ENCODE measurements around the gene NGLY1. TPM values are rescaled to one million over a fixed set of nuclear protein-coding genes. Genes with fewer than 3 reads are reported as not detected.

NGLY1 gene, protein sequence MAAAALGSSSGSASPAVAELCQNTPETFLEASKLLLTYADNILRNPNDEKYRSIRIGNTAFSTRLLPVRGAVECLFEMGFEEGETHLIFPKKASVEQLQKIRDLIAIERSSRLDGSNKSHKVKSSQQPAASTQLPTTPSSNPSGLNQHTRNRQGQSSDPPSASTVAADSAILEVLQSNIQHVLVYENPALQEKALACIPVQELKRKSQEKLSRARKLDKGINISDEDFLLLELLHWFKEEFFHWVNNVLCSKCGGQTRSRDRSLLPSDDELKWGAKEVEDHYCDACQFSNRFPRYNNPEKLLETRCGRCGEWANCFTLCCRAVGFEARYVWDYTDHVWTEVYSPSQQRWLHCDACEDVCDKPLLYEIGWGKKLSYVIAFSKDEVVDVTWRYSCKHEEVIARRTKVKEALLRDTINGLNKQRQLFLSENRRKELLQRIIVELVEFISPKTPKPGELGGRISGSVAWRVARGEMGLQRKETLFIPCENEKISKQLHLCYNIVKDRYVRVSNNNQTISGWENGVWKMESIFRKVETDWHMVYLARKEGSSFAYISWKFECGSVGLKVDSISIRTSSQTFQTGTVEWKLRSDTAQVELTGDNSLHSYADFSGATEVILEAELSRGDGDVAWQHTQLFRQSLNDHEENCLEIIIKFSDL
- 10 to 100 TPM; 20.8 to 53.1 (median 21.4) TPM for total RNA-seq
- long read RNA-seq, transcript NGLY1-202 (12 exons, 2,473 nt), result major isoform, 7 of 10 reads
- long read RNA-seq, partial matches to known transcripts, result 2 of 10 reads
- long read RNA-seq, other reads (novel, unspliced or antisense), result 1 of 10 reads

DNA sequence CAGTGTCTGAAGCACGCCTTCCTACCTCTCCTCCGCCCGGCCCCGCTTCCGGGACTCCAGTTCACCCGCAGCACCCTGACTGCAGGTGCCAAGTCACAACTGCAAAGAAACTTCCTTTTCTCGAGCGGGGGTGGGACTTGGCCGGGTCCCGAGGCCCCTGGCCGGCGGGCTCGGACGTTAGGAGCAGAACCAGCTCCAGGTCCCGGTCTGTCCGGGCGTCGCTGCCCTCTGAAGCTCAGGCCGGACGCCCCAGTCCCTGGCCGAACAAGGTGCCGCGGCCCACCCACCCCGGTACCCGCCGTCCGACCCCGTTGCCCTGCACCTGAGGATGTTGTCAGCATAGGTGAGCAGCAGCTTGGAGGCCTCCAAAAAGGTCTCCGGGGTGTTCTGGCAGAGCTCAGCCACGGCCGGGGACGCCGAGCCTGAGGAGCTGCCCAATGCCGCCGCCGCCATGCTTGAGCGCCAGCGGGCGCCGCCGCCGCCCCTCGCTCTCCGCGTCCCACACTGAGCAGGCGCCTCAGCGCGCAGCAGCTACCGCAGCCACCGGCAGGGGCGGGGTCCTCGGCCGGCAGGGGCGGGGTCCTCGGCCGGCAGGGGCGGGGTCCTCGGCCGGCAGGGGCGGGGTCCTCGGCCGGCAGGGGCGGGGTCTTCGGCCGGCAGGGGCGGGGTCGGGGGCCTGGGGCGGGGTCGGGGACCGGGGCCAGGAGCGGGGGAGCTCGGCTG, at the start of gene NGLY1:
NGLY1 (minus strand) TSS at position 506 of the 723 bp plus-strand sequence; CDS start at position 453, 53 bp downstream.
- 1% methylated on average over 14 of the region's 72 CpGs for WGBS (ENCODE audit: insufficient coverage, low coverage, low lambda C conversion rate, missing lambda C conversion rate)

DNA sequence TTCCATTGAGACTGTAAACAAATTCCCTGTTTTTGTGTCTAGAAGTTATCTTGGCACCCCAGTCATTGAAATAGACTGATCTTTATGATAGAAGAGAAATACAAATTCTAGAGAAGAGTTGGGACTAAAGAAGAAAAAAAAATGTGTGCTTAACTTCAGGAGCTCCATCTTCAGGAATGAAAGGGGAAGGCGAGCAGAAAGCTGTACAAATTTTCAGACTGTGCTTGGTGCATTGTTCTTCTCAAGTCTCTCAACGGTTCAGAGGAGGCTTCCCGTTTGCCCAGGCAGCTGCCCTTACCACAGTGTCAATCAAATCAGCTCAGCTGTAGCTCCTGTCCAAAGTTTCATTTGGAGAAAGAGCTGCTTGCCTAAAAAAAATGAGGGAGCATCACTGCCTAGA, 48.3 kb upstream of the NGLY1 start:
- no peaks in the 10 kb centered on the region for H3K36me3 ChIP-seq
- H3K9me3 ChIP-seq, result no peaks in the 10 kb centered on the region
- DNase-seq, result no peak
- peak in 1 of 4 donors; percentile 42 for ATAC-seq
- TF ChIP-seq, protein P1, sequence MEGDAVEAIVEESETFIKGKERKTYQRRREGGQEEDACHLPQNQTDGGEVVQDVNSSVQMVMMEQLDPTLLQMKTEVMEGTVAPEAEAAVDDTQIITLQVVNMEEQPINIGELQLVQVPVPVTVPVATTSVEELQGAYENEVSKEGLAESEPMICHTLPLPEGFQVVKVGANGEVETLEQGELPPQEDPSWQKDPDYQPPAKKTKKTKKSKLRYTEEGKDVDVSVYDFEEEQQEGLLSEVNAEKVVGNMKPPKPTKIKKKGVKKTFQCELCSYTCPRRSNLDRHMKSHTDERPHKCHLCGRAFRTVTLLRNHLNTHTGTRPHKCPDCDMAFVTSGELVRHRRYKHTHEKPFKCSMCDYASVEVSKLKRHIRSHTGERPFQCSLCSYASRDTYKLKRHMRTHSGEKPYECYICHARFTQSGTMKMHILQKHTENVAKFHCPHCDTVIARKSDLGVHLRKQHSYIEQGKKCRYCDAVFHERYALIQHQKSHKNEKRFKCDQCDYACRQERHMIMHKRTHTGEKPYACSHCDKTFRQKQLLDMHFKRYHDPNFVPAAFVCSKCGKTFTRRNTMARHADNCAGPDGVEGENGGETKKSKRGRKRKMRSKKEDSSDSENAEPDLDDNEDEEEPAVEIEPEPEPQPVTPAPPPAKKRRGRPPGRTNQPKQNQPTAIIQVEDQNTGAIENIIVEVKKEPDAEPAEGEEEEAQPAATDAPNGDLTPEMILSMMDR (IDR thresholded peaks at IDR 0.05), result peak in 1 of 4 donors; percentile 12
- no peak for TF ChIP-seq POLR2A (IDR thresholded peaks at IDR 0.05)
- no peak overlapping the region for H3K27ac ChIP-seq
- WGBS (ENCODE audit: insufficient coverage, low coverage, low lambda C conversion rate, missing lambda C conversion rate), result 4% methylated on average over 3 of the region's 3 CpGs
- H3K4me1 ChIP-seq, result no peaks in the 10 kb centered on the region
- intact Hi-C loops (cut with DNase I), result no loop called here
- no peak overlapping the region for H3K4me3 ChIP-seq
- H3K27me3 ChIP-seq, result no peaks in the 10 kb centered on the region

More for the DNA sequence above, at the start of gene NGLY1:
- intact Hi-C loops (cut with DNase I), result no loop called here
- H3K9me3 ChIP-seq, result no peaks in the 10 kb centered on the region
- peak; percentile 91 to 93 (median 92) for DNase-seq
- ATAC-seq, result peak; percentile 90 to 97 (median 94)
- TF ChIP-seq, protein P1 (IDR thresholded peaks at IDR 0.05), result peak; percentile 12 to 37 (median 24)
- peak; percentile 96 for TF ChIP-seq POLR2A (IDR thresholded peaks at IDR 0.05)
- peak within 1 kb of the TSS; percentile 82 to 95 (median 90) for H3K27ac ChIP-seq
- peaks cover 0 to 14% (median 5%) of the 10 kb centered on the region in 4 donors for H3K4me1 ChIP-seq
- H3K27me3 ChIP-seq, result no peaks in the 10 kb centered on the region
- H3K36me3 ChIP-seq, result no peaks in the 10 kb centered on the region
- H3K4me3 ChIP-seq, result peak within 1 kb of the TSS; percentile 77 to 91 (median 85)

- H3K36me3 ChIP-seq, result no peaks in the 10 kb centered on the region
- WGBS (ENCODE audit: insufficient coverage, low coverage, low lambda C conversion rate, missing lambda C conversion rate), result 83% methylated on average over 6 of the region's 6 CpGs
- no peak for DNase-seq
- intact Hi-C loops (cut with DNase I), result no loop called here
- no peaks in the 10 kb centered on the region for H3K9me3 ChIP-seq
- no peaks in the 10 kb centered on the region for H3K27me3 ChIP-seq
- ATAC-seq, result no peak
- no peak overlapping the region for H3K27ac ChIP-seq
- H3K4me1 ChIP-seq, result no peaks in the 10 kb centered on the region
- H3K4me3 ChIP-seq, result no peak overlapping the region
- TF ChIP-seq, protein P1 (IDR thresholded peaks at IDR 0.05), result no peak
- TF ChIP-seq POLR2A (IDR thresholded peaks at IDR 0.05), result no peak
Measured at GRCh38 chr3:25830373-25831280, 47.4 kb upstream of the NGLY1 start.
